PC-3 (cell line): Measurements from ENCODE around the gene PKNOX2. TPM values are rescaled to one million over a fixed set of nuclear protein-coding genes. Genes with fewer than 3 reads are reported as not detected.

ENCODE experiments used
- ATAC-seq: fragments of 200-7000 bp; cut with Tn5 transposase; 2 replicates; pipeline ENCODE4 v1.9.1; 2020; ENCODE audit warnings: mild to moderate bottlenecking, moderate library complexity
- BruUV-seq: library from RNA; stranded (reverse); fragments of 400-500 nt; replicated peaks from 2 replicates; lab custom pipeline; 2021; lab: Mats Ljungman, UMichigan
- CTCF ChIA-PET: fragments of 300-600 bp; sonication (Branson Sonifier 250); formaldehyde crosslinking; loops from one replicate; lab custom pipeline; 2022; ENCODE audit warnings: antibody characterized with exemption; lab: Charles Lee
- POLR2A ChIA-PET: fragments of 300-600 bp; sonication (Branson Sonifier 250); formaldehyde crosslinking; loops from one replicate; lab custom pipeline; 2022; ENCODE audit warnings: antibody characterized with exemption; ENCODE audit not compliant: unreplicated experiment; lab: Charles Lee
- DNase-seq: peaks from one replicate; pipeline ENCODE4 v3.0.0-alpha.2; 2015
- H2AFZ ChIP-seq: fragments of 300-600 bp; sonication (generic); 2 replicates; pipeline ENCODE4 v1.6.0; 2016; ENCODE audit warnings: antibody characterized with exemption, low read length
- H3F3A ChIP-seq: fragments of 300-600 bp; sonication (generic); one replicate; pipeline ENCODE4 v1.6.0; 2017; ENCODE audit warnings: antibody characterized with exemption, low read length, control low read depth, mild to moderate bottlenecking; ENCODE audit not compliant: unreplicated experiment
- H3K27ac ChIP-seq: fragments of 300-600 bp; sonication (generic); 2 replicates; pipeline ENCODE4 v1.5.1; 2016; ENCODE audit warnings: mild to moderate bottlenecking, low read length
- H3K27me3 ChIP-seq: fragments of 300-600 bp; sonication (generic); 2 replicates; pipeline ENCODE4 v1.6.1; 2016; ENCODE audit warnings: low read length, mixed read lengths
- H3K36me3 ChIP-seq: fragments of 300-600 bp; sonication (generic); 2 replicates; pipeline ENCODE4 v1.6.1; 2016; ENCODE audit warnings: low read depth, mixed run types, low read length, mixed read lengths
- H3K4me1 ChIP-seq: fragments of 300-600 bp; sonication (generic); 2 replicates; pipeline ENCODE4 v1.5.1; 2016; ENCODE audit warnings: low read length; ENCODE audit not compliant: insufficient read depth
- H3K4me2 ChIP-seq: fragments of 300-600 bp; sonication (generic); 2 replicates; pipeline ENCODE4 v1.6.0; 2016; ENCODE audit warnings: low read length
- H3K4me3 ChIP-seq: fragments of 300-600 bp; sonication (generic); 2 replicates; pipeline ENCODE4 v1.5.1; 2016; ENCODE audit warnings: mild to moderate bottlenecking, low read length, mixed read lengths
- H3K79me2 ChIP-seq: fragments of 300-600 bp; sonication (generic); 2 replicates; pipeline ENCODE4 v1.6.1; 2017; ENCODE audit warnings: low read length, mixed read lengths
- H3K9ac ChIP-seq: fragments of 300-600 bp; sonication (generic); 2 replicates; pipeline ENCODE4 v1.6.0; 2016; ENCODE audit warnings: mild to moderate bottlenecking, low read length
- H3K9me2 ChIP-seq: fragments of 300-600 bp; sonication (generic); replicated peaks from 2 replicates; pipeline ENCODE4 v1.6.1; 2016; ENCODE audit warnings: mixed run types, low read length, mixed read lengths
- H3K9me3 ChIP-seq: fragments of 300-600 bp; sonication (generic); 2 replicates; pipeline ENCODE4 v1.6.1; 2016; ENCODE audit warnings: low read length, mixed read lengths
- H4K20me1 ChIP-seq: fragments of 300-600 bp; sonication (generic); 2 replicates; pipeline ENCODE4 v1.6.1; 2016; ENCODE audit warnings: low read length, mixed read lengths
- EZH2 ChIP-seq: fragments of 300-600 bp; sonication (generic); IDR thresholded peaks from one replicate; pipeline ENCODE4 v1.6.1; 2017; ENCODE audit warnings: antibody characterized with exemption, mild to moderate bottlenecking, low read length; ENCODE audit not compliant: unreplicated experiment
- EZH2phosphoT487 ChIP-seq: fragments of 300-600 bp; sonication (generic); IDR thresholded peaks from 2 replicates; pipeline ENCODE4 v1.6.1; 2018; ENCODE audit warnings: mild to moderate bottlenecking, antibody characterized with exemption, low read length, borderline replicate concordance
- intact Hi-C: fragments of 100-400 bp; cut with micrococcal nuclease; formaldehyde crosslinking; loops from 2 replicates; pipeline ENCODE4 v1.9.0; 2023
- total RNA-seq: library from RNA; depleted of rRNA; stranded (reverse); fragments of >200 nt; gene quantifications from 2 replicates; pipeline ENCODE4 v1.2.3, GENCODE V29; 2014
- TF ChIP-seq, protein P1 (sequence below): fragments of 300-600 bp; sonication (generic); conservative IDR thresholded peaks from 2 replicates; pipeline ENCODE4 v1.5.1; 2017; ENCODE audit warnings: antibody characterized with exemption, low read depth, mild to moderate bottlenecking, low read length

Gene PKNOX2
- total RNA-seq, 1 experiment from 2014 or later = not detected

DNA sequence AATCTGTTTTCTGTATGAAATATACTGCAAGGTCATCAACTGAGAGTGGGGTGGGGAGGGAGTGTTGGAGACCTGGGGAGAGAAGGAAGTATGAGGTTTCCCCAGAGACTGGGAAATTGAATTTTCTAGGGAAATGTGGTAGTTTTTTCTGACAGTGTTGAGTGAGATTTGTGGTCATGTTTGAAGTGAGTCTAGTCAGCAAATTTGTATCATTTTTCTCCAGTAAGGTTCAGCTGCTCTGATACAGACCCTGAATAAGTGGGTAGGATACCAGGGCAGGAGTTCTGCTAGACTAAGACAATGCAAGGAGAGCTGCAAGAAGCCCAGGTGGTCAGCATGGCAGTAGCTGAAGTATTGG is 112.0 kb downstream of the PKNOX2 start:
- Histone ChIP-seq H2AFZ (no peak overlapping the region), H3K79me2 (no peaks in the 10 kb centered on the region), H3K27me3 (peaks cover 97% of the 10 kb centered on the region), H3F3A (no peaks in the 10 kb centered on the region), H4K20me1 (no peaks in the 10 kb centered on the region), H3K4me3 (no peak overlapping the region), H3K4me1 (no peaks in the 10 kb centered on the region), H3K9ac (no peak overlapping the region), H3K9me2 (no peaks in the 10 kb centered on the region), H3K36me3 (no peaks in the 10 kb centered on the region), H3K9me3 (no peaks in the 10 kb centered on the region), H3K27ac (no peak overlapping the region), H3K4me2 (no peak overlapping the region)
- intact Hi-C loops = no loop called here
- no TSS peak for BruUV-seq
- ATAC-seq = no peak
- DNase-seq = no peak
- ChIA-PET POLR2A (no interaction called here), CTCF (no interaction called here)
- TF ChIP-seq, protein P1, sequence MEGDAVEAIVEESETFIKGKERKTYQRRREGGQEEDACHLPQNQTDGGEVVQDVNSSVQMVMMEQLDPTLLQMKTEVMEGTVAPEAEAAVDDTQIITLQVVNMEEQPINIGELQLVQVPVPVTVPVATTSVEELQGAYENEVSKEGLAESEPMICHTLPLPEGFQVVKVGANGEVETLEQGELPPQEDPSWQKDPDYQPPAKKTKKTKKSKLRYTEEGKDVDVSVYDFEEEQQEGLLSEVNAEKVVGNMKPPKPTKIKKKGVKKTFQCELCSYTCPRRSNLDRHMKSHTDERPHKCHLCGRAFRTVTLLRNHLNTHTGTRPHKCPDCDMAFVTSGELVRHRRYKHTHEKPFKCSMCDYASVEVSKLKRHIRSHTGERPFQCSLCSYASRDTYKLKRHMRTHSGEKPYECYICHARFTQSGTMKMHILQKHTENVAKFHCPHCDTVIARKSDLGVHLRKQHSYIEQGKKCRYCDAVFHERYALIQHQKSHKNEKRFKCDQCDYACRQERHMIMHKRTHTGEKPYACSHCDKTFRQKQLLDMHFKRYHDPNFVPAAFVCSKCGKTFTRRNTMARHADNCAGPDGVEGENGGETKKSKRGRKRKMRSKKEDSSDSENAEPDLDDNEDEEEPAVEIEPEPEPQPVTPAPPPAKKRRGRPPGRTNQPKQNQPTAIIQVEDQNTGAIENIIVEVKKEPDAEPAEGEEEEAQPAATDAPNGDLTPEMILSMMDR = no peak
- TF ChIP-seq EZH2 (no peak), EZH2phosphoT487 (no peak)

DNA sequence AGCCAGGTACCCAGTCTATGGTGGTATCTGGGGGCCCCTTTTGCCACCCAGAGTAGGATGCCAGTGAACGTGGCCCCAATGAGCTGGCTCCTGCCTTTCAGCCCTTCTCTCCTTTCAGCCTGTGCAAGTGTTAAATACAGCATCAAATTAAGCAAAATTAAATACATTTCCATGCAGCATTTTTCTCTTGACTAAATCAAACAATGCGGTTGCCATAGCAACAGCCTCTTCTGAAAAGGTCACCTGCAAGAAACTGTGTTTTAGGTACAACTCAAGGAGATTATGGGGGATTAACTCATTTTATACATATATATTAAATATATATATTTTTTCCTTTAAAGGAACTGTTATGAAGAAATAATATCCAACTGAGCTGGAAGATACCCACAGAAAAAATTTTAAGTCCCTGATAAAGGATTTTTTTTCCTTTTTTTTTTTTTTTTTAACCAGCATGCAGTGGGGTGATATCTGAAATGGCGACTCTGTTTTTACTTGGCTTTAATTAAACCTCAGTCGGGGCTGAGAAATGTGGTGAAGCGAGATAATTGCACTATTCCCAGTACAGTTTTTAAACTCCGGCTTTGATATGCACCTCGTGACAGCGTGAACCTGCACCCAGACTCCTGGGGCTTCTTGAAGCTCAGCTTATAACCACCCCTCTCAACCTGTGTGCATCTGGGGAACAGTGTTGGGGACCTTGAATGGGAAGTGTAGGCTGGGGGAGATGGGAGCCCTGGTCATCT is 115.3 kb downstream of the PKNOX2 start:
- Histone ChIP-seq H3K27me3 (peaks cover 91% of the 10 kb centered on the region), H2AFZ (no peak overlapping the region), H3K9ac (no peak overlapping the region), H3K4me3 (no peak overlapping the region), H3K27ac (no peak overlapping the region), H3K9me3 (no peaks in the 10 kb centered on the region), H3K4me1 (no peaks in the 10 kb centered on the region), H4K20me1 (no peaks in the 10 kb centered on the region), H3K79me2 (no peaks in the 10 kb centered on the region), H3K36me3 (no peaks in the 10 kb centered on the region), H3K4me2 (no peak overlapping the region), H3K9me2 (no peaks in the 10 kb centered on the region), H3F3A (no peaks in the 10 kb centered on the region)
- ATAC-seq (no peak), DNase-seq (no peak)
- intact Hi-C loops = no loop called here
- no TSS peak for BruUV-seq
- POLR2A ChIA-PET = no interaction called here
- CTCF ChIA-PET = no interaction called here
- TF ChIP-seq, protein P1 = no peak
- TF ChIP-seq EZH2phosphoT487 (no peak), EZH2 (no peak)

DNA sequence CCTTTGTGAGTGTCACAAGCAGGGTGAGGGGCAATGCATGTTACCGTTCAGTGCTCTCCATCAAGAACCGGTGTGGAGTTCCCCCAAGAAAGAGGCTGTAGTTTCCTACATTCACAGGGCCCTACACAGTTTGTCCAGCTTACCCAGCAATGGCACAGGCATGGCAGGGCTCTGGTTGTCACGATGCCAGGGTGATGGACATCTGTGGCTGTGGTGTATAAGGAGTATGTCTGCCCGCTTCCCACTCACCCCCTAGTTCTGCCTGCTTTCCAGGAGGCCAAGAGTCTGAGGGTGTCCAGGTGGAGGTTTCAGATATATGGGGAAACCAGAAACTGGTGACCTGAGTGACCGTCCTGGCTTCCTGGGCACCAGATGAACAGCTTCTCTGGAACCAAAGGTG is 116.1 kb downstream of the PKNOX2 start:
- Histone ChIP-seq H4K20me1 (no peaks in the 10 kb centered on the region), H3F3A (no peaks in the 10 kb centered on the region), H3K27me3 (peaks cover 91% of the 10 kb centered on the region), H3K4me3 (no peak overlapping the region), H3K27ac (no peak overlapping the region), H3K9me3 (no peaks in the 10 kb centered on the region), H3K36me3 (no peaks in the 10 kb centered on the region), H2AFZ (no peak overlapping the region), H3K4me2 (no peak overlapping the region), H3K9ac (no peak overlapping the region), H3K9me2 (no peaks in the 10 kb centered on the region), H3K79me2 (no peaks in the 10 kb centered on the region), H3K4me1 (no peaks in the 10 kb centered on the region)
- BruUV-seq = no TSS peak
- no peak for TF ChIP-seq EZH2
- TF ChIP-seq, protein P1 = no peak
- ATAC-seq (no peak), DNase-seq (no peak)
- POLR2A ChIA-PET = no interaction called here
- intact Hi-C loops = no loop called here
- CTCF ChIA-PET = no interaction called here
